HEK293 (cell line): ENCODE measurements around the gene SRSF11.

Experiments
- CTCF ChIA-PET: fragments of 350-600 bp; formaldehyde crosslinking; extraction: SDS; loops from one replicate; lab custom pipeline; 2021; ENCODE audit warnings: antibody characterized with exemption; lab: Yijun Ruan, JAX
- POLR2A ChIA-PET: fragments of 300-600 bp; formaldehyde crosslinking; extraction: SDS; loops from one replicate; lab custom pipeline; 2020; ENCODE audit warnings: antibody characterized with exemption, inconsistent platforms; lab: Yijun Ruan, JAX
- H3K27ac ChIP-seq: fragments of 200-500 bp; sonication (Bioruptor generic); 2 replicates; pipeline ENCODE4 v1.5.1; 2014; ENCODE audit warnings: low read depth, low read length, control low read depth, inconsistent platforms; ENCODE audit errors: extremely low read depth
- H3K36me3 ChIP-seq, 2 experiments: fragments of 200-500 bp in 1 of 2; sonication (Bioruptor generic) in 1 of 2; 1 replicate in 1 of 2; 2 replicates in 1 of 2; pipeline ENCODE4 v1.5.1; 2014 to 2017; ENCODE audit warnings: inconsistent platforms in 2 of 2, low read length in 2 of 2; ENCODE audit not compliant: control insufficient read depth in 2 of 2, insufficient read depth in 1 of 2
- H3K4me1 ChIP-seq: fragments of 200-500 bp; sonication (Bioruptor generic); 2 replicates; pipeline ENCODE4 v1.5.1; 2014; ENCODE audit warnings: mild to moderate bottlenecking, low read length, inconsistent platforms; ENCODE audit not compliant: control insufficient read depth, insufficient read depth
- H3K4me3 ChIP-seq: 2 replicates; pipeline ENCODE4 v1.5.1; 2011; ENCODE audit warnings: low read depth, mild to moderate bottlenecking, control low read depth, low read length, moderate library complexity
- H3K9me3 ChIP-seq: fragments of 200-500 bp; sonication (Bioruptor generic); 2 replicates; pipeline ENCODE4 v1.5.1; 2014; ENCODE audit warnings: low read depth, low read length, inconsistent platforms; ENCODE audit not compliant: control insufficient read depth, insufficient read depth
- GLI2 ChIP-seq: fragments of 450-650 bp; formaldehyde crosslinking; IDR thresholded peaks from 2 replicates; pipeline ENCODE4; 2017; ENCODE audit warnings: missing biosample characterization, missing genetic modification characterization, low read depth, borderline replicate concordance
- GLI4 ChIP-seq: fragments of 450-650 bp; formaldehyde crosslinking; IDR thresholded peaks from 2 replicates; pipeline ENCODE4 v1.5.1; 2016; ENCODE audit warnings: missing biosample characterization, missing genetic modification characterization
- KLF10 ChIP-seq: fragments of 450-650 bp; IDR thresholded peaks from 2 replicates; pipeline ENCODE4 v1.5.1; 2018; ENCODE audit warnings: missing biosample characterization, mild to moderate bottlenecking, missing genetic modification characterization
- REPIN1 ChIP-seq: fragments of 450-650 bp; formaldehyde crosslinking; IDR thresholded peaks from 2 replicates; pipeline ENCODE4 v1.5.1; 2017; ENCODE audit warnings: missing biosample characterization, missing genetic modification characterization, low read depth
- SCRT1 ChIP-seq: fragments of 450-650 bp; formaldehyde crosslinking; IDR thresholded peaks from 2 replicates; pipeline ENCODE4 v1.5.1; 2016; ENCODE audit warnings: missing biosample characterization, missing genetic modification characterization, borderline replicate concordance
- ZNF10 ChIP-seq: fragments of 450-650 bp; formaldehyde crosslinking; IDR thresholded peaks from 2 replicates; pipeline ENCODE4 v1.5.1; 2017; ENCODE audit warnings: missing biosample characterization, missing genetic modification characterization
- ZNF19 ChIP-seq: fragments of 450-650 bp; formaldehyde crosslinking; IDR thresholded peaks from 2 replicates; pipeline ENCODE4; 2016; ENCODE audit warnings: missing biosample characterization, missing genetic modification characterization, low read depth
- ZNF23 ChIP-seq: fragments of 450-650 bp; formaldehyde crosslinking; IDR thresholded peaks from 2 replicates; pipeline ENCODE4 v1.5.1; 2016; ENCODE audit warnings: missing biosample characterization, missing genetic modification characterization, borderline replicate concordance
- ZNF274 ChIP-seq, 2 experiments: fragments of 200-500 bp in 1 of 2; fragments of 450-650 bp in 1 of 2; sonication (Bioruptor generic) in 1 of 2; formaldehyde crosslinking in 1 of 2; IDR thresholded peaks; 2 replicates each; pipeline versions ENCODE4 v1.5.1 to v1.6.1; 2014 to 2016; ENCODE audit warnings: borderline replicate concordance in 1 of 2, inconsistent platforms in 1 of 2, low read length in 1 of 2, missing biosample characterization in 1 of 2, missing genetic modification characterization in 1 of 2
- ZNF510 ChIP-seq: fragments of 450-650 bp; formaldehyde crosslinking; IDR thresholded peaks from 2 replicates; pipeline ENCODE4 v1.5.1; 2018; ENCODE audit warnings: mild to moderate bottlenecking, missing genetic modification characterization, missing biosample characterization; ENCODE audit not compliant: insufficient replicate concordance
- ZNF571 ChIP-seq: fragments of 450-650 bp; formaldehyde crosslinking; IDR thresholded peaks from 2 replicates; pipeline ENCODE4 v1.5.0; 2017; ENCODE audit warnings: missing biosample characterization, missing genetic modification characterization
- ZNF626 ChIP-seq: fragments of 450-650 bp; sonication (Bioruptor Pico); formaldehyde crosslinking; IDR thresholded peaks from 2 replicates; pipeline ENCODE4 v1.5.1; 2018; ENCODE audit warnings: missing biosample characterization, missing genetic modification characterization, inconsistent platforms
- ZNF76 ChIP-seq: fragments of 450-650 bp; formaldehyde crosslinking; IDR thresholded peaks from 2 replicates; pipeline ENCODE4; 2016; ENCODE audit warnings: low read depth, missing biosample characterization, missing genetic modification characterization, borderline replicate concordance
- TF ChIP-seq, protein P1 (sequence below): fragments of 450-650 bp; formaldehyde crosslinking; conservative IDR thresholded peaks from 2 replicates; pipeline ENCODE4 v1.5.1; 2016; ENCODE audit warnings: low read depth, missing biosample characterization, missing genetic modification characterization
- TF ChIP-seq, protein P2 (sequence below): fragments of 450-650 bp; formaldehyde crosslinking; optimal IDR thresholded peaks from 2 replicates; pipeline ENCODE3; 2016; ENCODE audit warnings: missing biosample characterization, mild to moderate bottlenecking, missing genetic modification characterization
- TF ChIP-seq, protein P3 (sequence below): fragments of 450-650 bp; IDR thresholded peaks from 2 replicates; pipeline ENCODE4 v1.5.1; 2018; ENCODE audit warnings: missing biosample characterization, mild to moderate bottlenecking, missing genetic modification characterization
- TF ChIP-seq, protein P4 (sequence below): fragments of 450-650 bp; formaldehyde crosslinking; IDR thresholded peaks from 2 replicates; pipeline ENCODE4 v1.5.1; 2016; ENCODE audit warnings: missing biosample characterization, missing genetic modification characterization, borderline replicate concordance
- TF ChIP-seq, protein P5 (sequence below): fragments of 450-650 bp; formaldehyde crosslinking; IDR thresholded peaks from 2 replicates; pipeline ENCODE4 v1.5.1; 2017; ENCODE audit warnings: missing biosample characterization, missing genetic modification characterization

The SRSF11 gene

DNA sequence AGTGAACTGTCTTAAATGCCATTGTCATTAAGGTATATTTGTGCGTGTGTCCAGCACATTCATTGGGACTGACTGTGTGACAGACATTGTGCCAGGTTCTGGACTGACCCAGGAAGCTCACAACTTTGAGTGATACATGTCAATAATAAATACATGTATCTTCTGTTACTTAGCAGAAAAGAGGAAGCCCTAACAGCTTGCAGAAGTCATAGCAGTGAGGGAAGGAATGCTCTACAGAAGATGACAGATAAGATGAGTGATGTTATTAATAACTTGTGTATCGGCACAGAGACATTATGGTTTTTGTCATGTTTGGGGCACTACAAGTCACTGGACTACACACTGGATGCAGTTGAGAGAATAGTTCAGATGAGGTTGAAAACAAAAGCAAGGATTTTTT is 1.2 kb upstream of the SRSF11 start:
- Histone ChIP-seq H3K9me3 (no peaks in the 10 kb centered on the region), H3K27ac (no peak overlapping the region), H3K36me3 (peaks cover 17 to 38% of the 10 kb centered on the region in 2 experiments), H3K4me3 (no peak overlapping the region), H3K4me1 (peaks cover 5% of the 10 kb centered on the region)
- CTCF ChIA-PET = interaction anchor here (1.9 kb wide), 1 partner anchor 186 kb away, joined by 6 read pairs; no protein-coding TSS in a partner anchor
- TF ChIP-seq ZNF23 (tag by site-specific recombination) = no peak
- no peak for TF ChIP-seq ZNF19 (tag by site-specific recombination)
- no peak for TF ChIP-seq GLI2 (tag by site-specific recombination)
- TF ChIP-seq, protein P1, sequence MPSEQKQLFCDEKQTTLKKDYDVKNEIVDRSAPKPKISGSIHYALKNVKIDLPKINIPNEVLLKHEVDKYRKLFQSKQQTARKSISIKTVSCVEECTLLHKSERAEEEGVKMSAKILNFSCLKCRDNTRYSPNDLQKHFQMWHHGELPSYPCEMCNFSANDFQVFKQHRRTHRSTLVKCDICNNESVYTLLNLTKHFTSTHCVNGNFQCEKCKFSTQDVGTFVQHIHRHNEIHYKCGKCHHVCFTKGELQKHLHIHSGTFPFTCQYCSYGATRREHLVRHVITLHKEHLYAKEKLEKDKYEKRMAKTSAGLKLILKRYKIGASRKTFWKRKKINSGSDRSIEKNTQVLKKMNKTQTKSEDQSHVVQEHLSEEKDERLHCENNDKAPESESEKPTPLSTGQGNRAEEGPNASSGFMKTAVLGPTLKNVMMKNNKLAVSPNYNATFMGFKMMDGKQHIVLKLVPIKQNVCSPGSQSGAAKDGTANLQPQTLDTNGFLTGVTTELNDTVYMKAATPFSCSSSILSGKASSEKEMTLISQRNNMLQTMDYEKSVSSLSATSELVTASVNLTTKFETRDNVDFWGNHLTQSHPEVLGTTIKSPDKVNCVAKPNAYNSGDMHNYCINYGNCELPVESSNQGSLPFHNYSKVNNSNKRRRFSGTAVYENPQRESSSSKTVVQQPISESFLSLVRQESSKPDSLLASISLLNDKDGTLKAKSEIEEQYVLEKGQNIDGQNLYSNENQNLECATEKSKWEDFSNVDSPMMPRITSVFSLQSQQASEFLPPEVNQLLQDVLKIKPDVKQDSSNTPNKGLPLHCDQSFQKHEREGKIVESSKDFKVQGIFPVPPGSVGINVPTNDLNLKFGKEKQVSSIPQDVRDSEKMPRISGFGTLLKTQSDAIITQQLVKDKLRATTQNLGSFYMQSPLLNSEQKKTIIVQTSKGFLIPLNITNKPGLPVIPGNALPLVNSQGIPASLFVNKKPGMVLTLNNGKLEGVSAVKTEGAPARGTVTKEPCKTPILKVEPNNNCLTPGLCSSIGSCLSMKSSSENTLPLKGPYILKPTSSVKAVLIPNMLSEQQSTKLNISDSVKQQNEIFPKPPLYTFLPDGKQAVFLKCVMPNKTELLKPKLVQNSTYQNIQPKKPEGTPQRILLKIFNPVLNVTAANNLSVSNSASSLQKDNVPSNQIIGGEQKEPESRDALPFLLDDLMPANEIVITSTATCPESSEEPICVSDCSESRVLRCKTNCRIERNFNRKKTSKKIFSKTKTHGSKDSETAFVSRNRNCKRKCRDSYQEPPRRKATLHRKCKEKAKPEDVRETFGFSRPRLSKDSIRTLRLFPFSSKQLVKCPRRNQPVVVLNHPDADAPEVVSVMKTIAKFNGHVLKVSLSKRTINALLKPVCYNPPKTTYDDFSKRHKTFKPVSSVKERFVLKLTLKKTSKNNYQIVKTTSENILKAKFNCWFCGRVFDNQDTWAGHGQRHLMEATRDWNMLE (tag by site-specific recombination) = no peak
- TF ChIP-seq, protein P2, sequence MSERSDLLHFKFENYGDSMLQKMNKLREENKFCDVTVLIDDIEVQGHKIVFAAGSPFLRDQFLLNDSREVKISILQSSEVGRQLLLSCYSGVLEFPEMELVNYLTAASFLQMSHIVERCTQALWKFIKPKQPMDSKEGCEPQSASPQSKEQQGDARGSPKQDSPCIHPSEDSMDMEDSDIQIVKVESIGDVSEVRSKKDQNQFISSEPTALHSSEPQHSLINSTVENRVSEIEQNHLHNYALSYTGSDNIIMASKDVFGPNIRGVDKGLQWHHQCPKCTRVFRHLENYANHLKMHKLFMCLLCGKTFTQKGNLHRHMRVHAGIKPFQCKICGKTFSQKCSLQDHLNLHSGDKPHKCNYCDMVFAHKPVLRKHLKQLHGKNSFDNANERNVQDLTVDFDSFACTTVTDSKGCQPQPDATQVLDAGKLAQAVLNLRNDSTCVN (tag by site-specific recombination) = no peak
- TF ChIP-seq KLF10 (tag by site-specific recombination) = no peak
- TF ChIP-seq, protein P3, sequence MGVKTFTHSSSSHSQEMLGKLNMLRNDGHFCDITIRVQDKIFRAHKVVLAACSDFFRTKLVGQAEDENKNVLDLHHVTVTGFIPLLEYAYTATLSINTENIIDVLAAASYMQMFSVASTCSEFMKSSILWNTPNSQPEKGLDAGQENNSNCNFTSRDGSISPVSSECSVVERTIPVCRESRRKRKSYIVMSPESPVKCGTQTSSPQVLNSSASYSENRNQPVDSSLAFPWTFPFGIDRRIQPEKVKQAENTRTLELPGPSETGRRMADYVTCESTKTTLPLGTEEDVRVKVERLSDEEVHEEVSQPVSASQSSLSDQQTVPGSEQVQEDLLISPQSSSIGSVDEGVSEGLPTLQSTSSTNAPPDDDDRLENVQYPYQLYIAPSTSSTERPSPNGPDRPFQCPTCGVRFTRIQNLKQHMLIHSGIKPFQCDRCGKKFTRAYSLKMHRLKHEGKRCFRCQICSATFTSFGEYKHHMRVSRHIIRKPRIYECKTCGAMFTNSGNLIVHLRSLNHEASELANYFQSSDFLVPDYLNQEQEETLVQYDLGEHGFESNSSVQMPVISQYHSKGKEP = no peak
- TF ChIP-seq, protein P4, sequence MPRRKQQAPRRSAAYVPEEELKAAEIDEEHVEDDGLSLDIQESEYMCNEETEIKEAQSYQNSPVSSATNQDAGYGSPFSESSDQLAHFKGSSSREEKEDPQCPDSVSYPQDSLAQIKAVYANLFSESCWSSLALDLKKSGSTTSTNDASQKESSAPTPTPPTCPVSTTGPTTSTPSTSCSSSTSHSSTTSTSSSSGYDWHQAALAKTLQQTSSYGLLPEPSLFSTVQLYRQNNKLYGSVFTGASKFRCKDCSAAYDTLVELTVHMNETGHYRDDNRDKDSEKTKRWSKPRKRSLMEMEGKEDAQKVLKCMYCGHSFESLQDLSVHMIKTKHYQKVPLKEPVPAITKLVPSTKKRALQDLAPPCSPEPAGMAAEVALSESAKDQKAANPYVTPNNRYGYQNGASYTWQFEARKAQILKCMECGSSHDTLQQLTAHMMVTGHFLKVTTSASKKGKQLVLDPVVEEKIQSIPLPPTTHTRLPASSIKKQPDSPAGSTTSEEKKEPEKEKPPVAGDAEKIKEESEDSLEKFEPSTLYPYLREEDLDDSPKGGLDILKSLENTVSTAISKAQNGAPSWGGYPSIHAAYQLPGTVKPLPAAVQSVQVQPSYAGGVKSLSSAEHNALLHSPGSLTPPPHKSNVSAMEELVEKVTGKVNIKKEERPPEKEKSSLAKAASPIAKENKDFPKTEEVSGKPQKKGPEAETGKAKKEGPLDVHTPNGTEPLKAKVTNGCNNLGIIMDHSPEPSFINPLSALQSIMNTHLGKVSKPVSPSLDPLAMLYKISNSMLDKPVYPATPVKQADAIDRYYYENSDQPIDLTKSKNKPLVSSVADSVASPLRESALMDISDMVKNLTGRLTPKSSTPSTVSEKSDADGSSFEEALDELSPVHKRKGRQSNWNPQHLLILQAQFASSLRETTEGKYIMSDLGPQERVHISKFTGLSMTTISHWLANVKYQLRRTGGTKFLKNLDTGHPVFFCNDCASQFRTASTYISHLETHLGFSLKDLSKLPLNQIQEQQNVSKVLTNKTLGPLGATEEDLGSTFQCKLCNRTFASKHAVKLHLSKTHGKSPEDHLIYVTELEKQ (tag by site-specific recombination) = no peak
- no peak for TF ChIP-seq REPIN1 (tag by site-specific recombination)
- TF ChIP-seq, protein P5, sequence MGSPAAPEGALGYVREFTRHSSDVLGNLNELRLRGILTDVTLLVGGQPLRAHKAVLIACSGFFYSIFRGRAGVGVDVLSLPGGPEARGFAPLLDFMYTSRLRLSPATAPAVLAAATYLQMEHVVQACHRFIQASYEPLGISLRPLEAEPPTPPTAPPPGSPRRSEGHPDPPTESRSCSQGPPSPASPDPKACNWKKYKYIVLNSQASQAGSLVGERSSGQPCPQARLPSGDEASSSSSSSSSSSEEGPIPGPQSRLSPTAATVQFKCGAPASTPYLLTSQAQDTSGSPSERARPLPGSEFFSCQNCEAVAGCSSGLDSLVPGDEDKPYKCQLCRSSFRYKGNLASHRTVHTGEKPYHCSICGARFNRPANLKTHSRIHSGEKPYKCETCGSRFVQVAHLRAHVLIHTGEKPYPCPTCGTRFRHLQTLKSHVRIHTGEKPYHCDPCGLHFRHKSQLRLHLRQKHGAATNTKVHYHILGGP (tag by site-specific recombination) = no peak
- no peak for TF ChIP-seq ZNF571 (tag by site-specific recombination)
- TF ChIP-seq GLI4 (tag by site-specific recombination) = no peak
- no peak for TF ChIP-seq ZNF510
- TF ChIP-seq ZNF76 (tag by site-specific recombination) = no peak
- TF ChIP-seq ZNF626 = no peak
- no peak for TF ChIP-seq ZNF274 (IDR thresholded peaks at IDR 0.05; ENCODE audit: low read length)
- no peak for TF ChIP-seq ZNF274 (tag by site-specific recombination; IDR thresholded peaks at IDR 0.05; ENCODE audit: borderline replicate concordance)
- TF ChIP-seq ZNF10 = no peak
- TF ChIP-seq SCRT1 (tag by site-specific recombination) = no peak
- POLR2A ChIA-PET = interaction anchor here (0.5 to 2.4 kb wide), 7 partner anchors 10 to 194 kb away, joined by 3 to 29 read pairs (median 6); partner anchors contain the start of genes ANKRD13C, CTH and LRRC40
